GM10266 (cell line): ENCODE measurements around the gene TSC22D2.

Experiments used
- DNase-seq: peaks from one replicate; pipeline ENCODE4 v3.0.0; 2012; ENCODE audit errors: extremely low spot score
- TF ChIP-seq, protein P1 (sequence below): IDR thresholded peaks from 2 replicates; pipeline ENCODE4 v1.5.1; 2012; ENCODE audit warnings: mild to moderate bottlenecking, low read depth; ENCODE audit not compliant: control insufficient read depth, insufficient read depth; ENCODE audit errors: missing control alignments

Gene TSC22D2

GRCh38 chr3:150414258-150414657 is 6.2 kb downstream of the TSC22D2 start:
- TF ChIP-seq, protein P1, sequence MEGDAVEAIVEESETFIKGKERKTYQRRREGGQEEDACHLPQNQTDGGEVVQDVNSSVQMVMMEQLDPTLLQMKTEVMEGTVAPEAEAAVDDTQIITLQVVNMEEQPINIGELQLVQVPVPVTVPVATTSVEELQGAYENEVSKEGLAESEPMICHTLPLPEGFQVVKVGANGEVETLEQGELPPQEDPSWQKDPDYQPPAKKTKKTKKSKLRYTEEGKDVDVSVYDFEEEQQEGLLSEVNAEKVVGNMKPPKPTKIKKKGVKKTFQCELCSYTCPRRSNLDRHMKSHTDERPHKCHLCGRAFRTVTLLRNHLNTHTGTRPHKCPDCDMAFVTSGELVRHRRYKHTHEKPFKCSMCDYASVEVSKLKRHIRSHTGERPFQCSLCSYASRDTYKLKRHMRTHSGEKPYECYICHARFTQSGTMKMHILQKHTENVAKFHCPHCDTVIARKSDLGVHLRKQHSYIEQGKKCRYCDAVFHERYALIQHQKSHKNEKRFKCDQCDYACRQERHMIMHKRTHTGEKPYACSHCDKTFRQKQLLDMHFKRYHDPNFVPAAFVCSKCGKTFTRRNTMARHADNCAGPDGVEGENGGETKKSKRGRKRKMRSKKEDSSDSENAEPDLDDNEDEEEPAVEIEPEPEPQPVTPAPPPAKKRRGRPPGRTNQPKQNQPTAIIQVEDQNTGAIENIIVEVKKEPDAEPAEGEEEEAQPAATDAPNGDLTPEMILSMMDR, result no peak
- DNase-seq, result no peak

DNA sequence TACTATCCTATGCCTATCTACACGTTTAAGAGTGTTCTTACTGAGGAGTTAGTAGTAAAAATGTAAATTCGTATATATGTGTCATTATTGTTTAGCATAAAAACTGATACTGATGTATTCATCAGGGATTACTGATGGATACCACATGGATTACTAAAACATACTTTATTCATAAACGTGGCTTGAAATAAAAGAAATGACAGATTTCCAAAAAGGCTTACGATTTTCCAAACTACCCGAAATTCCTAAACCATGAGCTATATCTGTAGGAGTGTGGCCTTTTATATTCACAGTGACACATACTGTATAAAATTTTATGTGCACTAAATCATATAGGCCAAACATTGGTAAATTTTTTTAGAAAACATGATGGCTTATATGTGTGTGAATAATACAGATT is 6.9 kb downstream of the TSC22D2 start:
- DNase-seq, result no peak
- TF ChIP-seq, protein P1, result no peak

DNA sequence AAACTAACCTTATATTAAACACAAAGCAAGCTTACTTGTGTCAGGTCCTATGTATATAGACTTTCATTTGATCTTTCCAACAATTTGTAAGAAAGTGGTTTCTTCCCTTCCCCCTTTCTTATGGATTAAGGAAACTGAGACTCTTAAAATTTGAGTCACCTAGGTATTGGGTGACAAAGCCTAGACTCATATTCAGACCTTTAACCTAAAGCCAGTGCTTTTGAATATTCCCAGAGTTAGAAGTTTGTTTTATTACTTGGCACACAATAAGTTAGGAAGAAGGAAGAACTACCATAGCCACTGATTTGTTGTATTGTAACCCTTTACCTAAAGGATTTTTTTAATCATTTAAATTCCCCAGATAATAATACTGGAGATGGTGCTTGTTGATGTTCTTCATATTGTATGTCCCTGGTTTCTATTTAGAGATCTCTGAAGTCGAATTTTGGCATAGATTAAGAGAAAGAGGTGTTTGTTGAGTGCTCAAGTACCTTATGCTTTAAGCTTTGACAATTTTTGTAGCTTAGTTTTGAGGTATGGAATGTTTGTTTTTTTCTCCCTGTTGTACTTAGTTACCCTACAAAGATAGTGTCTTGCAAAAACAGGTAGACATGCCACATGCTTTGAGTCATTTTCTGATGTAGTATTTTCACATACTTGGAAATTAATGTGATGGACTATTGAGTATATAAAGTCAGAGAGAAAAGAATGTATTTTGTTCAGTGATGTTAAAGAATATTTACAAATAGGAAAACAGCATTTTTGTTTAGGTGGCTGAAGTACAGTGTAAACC is 11.2 kb downstream of the TSC22D2 start:
- DNase-seq, result no peak
- TF ChIP-seq, protein P1, result no peak

DNA sequence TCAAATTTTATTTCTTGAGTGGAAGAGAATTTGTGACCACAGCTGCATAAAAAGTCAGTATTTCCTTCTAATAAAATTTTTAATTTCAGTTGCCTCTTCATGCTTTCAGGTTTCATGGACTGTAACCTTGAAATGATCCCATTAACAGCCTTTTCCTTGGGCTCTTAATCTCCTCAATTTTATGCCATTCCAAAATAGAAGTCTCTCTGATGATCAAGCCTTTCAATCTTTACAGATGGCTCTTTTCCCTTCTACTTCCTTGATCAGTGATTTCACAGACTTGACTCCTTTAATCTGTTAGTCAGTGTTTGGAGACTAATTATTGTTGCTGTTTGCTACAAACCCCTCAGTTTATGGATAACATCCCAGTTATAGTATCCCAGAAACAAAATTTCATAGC is 11.9 kb downstream of the TSC22D2 start:
- TF ChIP-seq, protein P1, result no peak
- no peak for DNase-seq

DNA sequence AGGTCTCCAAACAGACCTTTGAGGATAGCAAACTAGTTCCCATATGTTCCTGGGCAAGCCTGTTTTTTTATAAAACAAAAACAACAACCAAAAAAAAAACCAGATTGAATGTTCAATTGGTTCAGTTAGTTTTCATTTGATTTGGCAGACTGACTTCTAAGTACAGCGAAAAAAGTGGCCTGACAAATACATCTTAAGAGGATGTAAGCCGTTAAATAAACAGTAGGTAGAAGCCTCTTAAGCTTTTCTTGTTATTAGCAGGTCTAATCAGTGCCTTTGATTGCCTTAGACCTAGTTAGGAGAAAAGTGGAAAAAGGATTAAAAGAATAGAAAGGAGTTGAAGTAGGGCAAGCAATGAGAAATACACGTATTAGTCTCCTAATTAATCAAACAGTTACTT is 13.2 kb downstream of the TSC22D2 start:
- TF ChIP-seq, protein P1, result no peak
- no peak for DNase-seq

DNA sequence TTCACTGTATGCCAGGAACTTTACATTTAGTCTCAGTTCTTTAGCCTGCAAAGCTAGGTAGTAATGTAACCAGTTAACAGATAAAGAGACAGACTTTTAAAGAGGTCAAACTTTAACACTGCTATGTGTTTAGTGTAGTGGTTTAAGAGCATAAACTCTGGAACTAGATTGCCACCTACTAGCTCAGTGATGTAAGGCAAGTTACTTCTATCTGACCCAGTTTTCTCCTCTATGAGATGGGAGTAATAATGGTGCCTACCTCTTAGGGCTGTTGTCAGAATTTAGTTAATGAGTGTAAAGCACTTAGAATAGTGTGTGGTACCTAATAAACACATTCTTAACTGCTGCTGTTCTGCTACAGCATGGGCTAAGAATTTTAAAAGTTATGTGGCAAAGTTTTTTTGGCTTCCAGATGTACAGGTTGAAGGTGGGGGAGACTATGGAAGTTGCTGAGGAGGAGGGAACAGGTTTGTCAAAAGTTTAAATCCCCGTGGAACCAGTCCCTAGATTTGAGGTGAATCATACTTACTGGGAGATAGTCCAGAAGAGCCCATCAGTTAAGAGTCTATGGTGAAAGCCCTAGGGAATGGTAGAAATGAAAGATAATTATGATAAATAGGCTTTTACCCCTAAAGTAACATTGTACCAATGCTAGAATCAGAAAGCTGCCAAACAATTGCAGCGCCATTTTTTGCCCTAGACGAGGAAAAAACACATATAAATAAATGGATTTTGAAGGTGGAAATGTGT is 13.9 kb downstream of the TSC22D2 start:
- TF ChIP-seq, protein P1, result no peak
- DNase-seq, result no peak

- DNase-seq, result no peak
- TF ChIP-seq, protein P1, result no peak
These were observed 14.8 kb downstream of the TSC22D2 start for GRCh38 chr3:150422907-150423306.
